IPS DF 4.7 (cell line): ENCODE results near the gene C5orf15.
A peak's percentile ranks its signal among the peaks of the same experiment; 100 is the strongest.

Experiments
- DNase-seq: peaks from one replicate; pipeline ENCODE4 v3.0.0-alpha.2; 2013; ENCODE audit warnings: low spot score; ENCODE audit errors: extremely low read depth

Gene C5orf15

DNA sequence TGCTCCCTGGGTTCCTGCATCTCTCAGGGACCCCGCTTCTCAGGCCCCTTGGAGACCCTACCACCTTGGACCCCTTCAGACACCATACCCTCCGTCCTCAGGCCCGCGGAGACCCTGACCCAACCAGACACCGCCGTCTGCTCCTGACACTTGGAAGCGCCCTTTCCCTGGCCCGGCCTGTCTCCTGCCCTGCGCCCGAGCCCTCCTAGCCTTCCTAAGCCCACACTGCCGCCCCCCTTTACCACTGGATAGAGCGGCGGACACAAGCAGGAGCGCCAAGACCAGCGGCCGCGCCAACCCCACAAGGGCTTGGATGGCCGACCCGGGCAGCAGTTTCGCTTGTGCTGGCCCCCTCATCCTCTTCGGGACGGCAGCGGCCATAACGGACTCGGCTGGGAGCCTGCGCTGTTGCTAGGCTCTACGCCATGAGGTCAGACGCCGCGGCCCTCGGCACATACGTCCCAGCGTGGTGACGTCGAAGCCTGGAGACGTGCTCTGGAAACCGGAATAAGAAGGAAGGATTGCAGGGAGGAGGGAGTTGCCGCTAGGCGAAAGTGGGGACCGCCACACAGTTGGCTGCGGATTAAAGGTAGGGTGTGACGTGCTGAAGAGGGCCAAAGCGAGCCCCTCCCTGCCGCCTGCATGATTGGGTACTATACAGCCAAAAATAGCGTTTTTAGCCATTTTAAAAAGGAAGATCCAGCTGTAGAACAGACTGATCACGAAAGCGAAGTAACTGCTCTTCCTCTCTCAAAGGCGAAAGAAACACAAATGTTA lies at the start of gene C5orf15:
Gene C5orf15 (minus strand): TSS at position 422 of the 777 bp plus-strand sequence. CDS start 41 bp downstream, at position 381.
- DNase-seq: peak; percentile 95

DNA sequence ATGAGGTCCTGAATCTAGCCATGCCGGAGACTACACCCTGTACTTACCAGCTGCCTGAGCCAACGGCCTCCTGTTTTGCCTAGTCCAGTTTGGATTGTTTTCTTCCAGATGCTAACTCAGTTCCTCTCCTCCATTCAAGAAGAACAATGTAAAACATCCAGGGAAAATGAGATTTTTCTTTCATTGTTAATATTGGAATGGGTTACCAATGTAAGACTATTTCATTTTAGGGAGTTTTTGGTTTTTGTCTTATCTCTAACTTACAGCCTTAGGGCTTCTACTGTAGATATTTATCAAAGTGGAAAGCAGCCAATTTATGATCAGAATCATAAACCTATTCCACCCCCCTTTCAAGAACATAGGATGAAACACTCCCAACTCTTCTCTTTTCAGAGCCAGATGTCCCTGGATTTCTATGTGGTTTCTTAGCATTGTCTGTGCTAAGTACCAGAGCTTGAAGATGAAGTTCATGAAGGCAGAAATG lies 39.9 kb upstream of the C5orf15 start:
- no peak for DNase-seq

DNA sequence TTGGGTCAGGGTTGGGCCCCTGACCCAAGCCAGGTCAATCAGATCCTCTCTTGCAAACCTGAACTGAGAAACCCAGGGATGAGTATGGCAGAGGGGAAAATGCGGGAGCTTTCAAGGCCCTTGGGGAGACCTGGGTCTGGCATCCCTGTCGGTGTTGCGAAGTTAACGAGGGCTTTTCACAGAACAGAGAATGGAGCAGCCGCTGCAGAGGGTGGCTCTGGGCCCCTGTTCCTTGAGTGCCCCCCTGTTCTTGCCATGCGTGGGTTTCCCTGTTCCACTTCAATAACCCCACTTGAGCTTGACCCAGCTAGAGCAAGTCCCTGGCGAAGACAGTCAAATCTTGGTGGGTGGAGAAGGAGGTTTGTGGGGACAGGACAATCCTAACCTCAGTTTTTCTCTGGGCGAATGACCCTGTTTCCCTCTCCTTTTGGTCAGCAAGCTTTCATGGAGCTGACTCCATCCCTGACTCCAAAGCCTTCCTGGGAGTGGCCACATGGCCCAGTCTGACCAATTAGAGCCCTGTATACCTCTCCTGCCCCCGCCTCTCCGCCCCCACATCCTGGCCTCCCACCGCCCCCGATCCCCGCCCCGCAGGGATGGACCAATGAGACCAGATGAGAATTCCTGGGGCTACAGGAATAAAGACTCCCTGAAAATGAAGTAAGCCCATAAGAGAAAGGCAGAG lies 39.3 kb upstream of the C5orf15 start:
- DNase-seq: no peak

DNA sequence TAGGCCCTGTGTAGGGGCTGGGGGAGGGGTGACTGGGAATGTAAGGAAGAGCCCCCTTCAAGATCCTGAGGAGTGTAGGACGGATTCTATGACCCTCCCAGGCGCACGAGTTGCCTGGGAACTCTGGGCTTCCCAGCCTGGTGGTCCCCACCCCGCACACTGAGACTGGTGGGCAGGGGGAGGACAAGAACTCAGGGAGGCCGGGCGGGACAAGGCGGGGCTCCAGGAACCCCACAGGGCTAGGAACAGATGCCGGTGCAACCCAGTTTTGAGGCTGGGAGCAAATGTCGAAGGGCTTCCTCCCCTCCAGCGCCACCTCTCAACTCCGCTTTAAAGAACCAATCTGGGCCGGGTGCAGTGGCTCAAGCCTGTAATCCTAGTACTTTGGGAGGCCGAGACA lies 37.7 kb upstream of the C5orf15 start:
- no peak for DNase-seq

DNA sequence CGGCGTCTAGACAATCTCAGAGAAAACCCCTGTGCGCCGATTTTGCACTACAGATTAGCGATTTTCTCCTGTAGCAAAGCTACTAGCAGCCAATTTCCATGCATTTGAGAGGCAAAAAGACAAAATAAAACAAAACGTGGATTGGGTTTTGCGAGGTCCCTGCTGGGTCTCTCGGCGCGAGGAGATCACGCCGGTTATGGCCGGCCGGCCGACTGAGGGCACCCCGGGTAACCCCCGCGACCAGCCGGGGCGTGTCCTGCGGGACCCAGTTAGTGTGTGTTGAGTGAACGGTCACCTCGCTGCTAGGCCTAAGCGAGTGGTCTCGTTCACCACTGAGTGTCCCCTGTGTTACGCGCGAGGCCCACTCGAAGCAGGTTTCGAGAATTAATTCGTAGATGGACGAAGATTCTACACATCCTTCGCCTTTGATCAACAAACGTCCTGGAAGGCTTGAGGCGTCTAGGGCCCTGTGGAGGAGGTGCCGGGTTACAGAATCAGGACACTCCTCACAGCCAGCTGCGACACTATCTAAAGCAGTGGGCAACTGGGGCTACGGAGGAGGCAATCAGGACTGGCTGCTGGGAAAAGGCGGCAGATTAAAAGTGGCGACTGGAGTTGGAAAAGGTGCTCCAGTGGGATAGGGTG lies 37.1 kb upstream of the C5orf15 start:
- DNase-seq: no peak

DNA sequence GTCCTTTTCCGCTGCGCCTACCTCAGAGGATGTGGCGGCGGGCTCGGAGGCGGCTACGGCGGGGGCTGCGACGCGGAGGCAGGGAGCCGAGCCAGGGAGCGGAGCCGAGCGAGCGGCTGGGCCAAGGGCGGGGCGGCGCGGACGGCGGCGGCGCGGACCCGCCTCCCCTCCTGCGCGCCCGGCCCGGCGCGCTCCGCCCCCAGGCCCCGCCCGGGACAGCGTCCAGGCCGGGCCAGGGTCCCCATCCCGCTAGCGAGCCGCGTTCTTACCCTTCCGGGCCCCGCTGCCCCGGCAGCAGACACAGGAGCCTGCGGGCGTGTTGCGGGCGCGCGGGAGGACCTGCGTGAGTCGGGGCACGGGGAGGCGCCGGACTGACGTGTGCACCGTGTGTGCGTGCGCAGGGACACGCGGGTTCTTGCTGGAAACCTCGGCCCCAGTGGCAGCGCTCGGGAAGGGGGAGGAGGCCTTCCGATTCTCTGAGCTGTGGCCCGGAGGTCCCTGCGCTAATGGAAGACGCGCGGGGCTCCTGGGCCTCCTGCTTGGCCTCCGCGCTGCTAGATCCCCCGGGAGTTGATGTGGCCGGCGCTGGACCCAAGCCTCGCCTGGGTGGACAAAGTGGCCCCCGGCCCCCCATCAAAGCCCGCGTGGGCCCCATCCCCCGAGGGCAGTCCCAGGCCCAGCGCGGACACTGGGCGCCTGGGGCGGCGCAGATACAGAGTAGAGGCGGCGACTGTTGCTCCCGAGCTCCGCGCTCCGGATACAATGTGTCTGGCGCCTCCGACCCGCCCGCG lies 36.4 kb upstream of the C5orf15 start, which contains the start of gene VDAC1:
Gene VDAC1 (minus strand): TSS at position 350 of the 791 bp plus-strand sequence. CDS start 11,963 bp downstream, outside the sequence.
- no peak for DNase-seq

DNA sequence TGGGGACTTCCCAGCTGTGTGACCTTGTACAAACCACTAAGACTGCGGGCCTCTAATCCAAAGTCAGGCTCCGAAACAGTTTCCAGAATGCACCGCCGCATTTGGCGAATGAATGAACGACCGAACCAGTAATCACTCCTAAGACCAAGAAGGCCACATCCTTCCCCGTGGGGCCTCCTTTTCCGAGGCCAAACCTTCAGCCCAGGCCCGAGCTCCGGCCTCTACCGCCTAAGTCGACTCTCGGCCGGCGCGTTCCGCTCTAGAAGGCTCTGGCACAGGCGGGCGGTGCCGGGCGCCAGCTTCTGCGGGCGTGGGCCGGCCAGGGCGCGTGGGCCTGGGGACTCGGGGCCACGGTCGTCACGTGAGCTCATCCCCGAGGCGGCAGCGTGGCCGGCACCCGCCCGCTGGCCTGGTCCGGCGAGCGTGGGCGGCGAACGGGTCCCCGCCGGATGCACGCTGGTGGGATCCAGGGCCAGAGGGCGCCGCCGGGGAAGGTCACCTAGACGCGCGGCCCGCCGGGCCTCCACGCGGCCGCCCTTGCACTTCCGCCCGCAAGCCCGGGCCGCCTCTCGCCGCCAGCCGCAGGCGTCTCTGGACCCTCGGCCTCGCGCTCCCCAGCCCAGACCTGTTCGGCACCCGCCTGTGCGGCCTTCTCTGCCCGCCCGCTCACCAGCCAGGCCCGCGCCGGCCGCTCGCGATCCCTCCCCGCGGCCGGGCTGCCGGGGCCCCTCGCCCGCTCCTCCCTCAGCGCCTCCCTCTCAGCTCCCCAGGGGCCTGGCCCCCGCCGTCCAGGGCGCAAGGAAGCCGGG lies 35.6 kb upstream of the C5orf15 start:
- DNase-seq: no peak

DNA sequence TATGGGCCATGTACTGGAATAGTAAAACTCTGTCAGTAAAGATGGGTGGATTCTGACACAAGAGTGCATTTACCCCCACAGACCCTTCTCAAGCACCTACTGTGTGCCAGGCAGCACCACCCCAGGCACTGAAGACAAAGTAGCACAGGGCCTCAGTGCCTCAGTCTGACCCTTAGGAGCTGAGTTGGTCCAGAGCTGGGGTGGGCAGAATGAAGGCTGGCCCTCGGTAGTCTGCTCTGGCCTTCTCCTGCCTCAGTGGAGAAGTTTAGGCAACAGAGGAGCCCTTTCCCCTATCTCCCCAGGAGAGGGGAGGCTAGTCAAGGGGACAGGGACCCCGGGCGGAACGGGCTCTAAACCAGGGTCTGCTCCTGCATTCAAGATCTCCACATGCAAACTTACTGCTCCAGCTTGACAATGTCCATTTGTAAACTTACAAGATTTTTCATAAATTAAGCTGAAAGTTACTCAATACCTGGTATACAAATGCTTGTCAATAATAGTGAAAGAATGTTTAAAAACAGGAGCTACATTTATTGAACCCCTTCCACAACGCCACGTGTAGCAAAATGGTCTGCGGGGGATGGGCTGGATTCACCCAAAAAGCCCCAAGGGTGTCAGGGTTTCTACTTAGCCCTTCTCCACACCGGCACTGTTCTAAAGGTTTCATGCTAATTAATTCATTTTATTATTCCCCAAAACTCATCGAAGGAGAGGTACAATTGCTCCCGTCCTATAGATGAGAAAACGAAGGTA lies 34.8 kb upstream of the C5orf15 start:
- no peak for DNase-seq

DNA sequence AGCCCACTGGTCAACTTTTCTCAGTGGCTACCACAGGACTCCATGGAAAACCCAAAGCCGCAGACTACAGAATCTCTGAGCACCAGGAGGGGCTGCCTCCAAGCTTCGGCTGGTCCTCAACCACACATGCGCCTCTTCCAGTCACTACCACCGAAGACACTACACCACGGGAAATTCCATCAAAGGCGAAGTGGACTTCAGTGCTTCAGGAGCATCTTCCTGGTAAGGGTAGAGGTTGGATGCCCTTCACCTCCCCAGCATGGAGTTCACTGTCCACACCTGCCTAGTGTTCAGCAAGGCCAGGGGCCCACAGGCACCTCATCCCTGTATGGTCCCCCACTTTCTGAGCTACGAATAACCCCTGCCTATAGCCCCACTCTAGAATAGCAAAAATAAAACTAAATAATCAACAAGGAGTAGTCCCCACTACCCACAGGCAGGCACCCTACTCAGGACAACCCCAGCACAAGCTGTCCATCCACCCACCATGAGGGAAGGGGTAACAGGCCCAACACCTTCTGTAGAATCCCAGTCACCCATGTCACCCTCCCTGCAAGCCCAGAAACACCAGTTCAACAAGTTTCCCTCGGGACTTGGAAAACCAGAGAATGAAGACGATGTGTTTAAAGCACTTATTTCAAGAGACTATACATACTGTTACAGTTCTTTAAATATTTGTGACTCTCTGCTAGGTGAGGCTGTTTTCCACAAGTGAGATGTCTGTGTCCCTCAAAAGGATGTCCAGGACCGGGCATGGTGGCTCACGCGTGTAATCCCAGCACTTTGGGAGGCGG lies 33.7 kb upstream of the C5orf15 start:
- DNase-seq: no peak

DNA sequence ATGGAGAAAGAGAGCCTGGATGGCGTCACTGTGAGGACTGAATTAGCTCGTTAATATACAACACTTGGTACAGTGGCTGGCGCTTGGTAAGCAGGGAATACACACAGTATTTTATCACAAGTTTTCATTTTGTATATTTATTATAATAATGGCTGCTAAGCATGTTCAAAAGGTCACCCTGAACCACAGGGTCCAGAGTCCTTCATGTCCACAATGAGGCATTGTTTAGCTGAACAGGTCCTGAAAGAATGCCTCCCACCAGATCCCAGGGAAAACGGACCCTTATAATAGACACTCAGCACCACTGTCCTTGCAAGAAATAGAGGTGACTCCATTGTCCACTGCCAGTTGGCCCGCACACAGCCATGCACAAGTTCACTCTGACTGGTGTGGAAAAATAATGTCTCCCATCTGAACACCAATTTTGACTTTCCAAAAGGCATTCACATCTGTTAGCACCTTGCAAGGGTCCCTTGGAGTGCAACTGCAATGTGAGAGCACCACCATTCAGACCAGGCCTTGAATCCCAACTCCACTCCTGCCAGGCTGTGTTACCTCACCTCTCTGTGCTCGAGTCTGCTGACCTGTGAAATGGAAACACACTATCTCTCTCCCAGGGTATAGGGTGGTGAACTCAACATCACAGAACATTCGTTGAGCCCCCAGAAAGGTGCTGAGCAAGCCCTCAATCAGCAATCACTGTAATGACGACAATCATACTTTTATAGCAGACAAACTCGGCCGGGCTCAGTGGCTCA lies 32.5 kb upstream of the C5orf15 start:
- no peak for DNase-seq

DNA sequence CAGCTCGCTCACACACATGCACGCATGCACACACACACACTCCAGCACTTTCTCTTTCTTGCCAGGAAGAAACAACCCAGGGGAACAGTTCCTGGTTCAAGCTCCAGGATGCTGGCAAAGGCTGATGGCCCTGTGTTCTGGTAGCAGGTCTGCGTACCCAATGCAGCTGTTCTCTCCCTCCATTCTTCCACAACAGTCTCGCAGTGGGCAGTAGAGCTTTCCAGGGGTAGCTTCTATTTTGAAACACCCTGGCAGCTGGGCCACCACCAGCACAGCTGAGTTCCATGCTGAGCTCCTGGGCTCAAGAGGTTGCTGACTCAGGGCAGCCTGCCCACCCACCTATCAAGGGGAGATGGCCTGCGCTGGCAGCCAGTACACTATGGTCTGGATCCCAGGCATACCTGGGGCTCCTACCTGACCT lies 31.7 kb upstream of the C5orf15 start:
- DNase-seq: no peak

DNA sequence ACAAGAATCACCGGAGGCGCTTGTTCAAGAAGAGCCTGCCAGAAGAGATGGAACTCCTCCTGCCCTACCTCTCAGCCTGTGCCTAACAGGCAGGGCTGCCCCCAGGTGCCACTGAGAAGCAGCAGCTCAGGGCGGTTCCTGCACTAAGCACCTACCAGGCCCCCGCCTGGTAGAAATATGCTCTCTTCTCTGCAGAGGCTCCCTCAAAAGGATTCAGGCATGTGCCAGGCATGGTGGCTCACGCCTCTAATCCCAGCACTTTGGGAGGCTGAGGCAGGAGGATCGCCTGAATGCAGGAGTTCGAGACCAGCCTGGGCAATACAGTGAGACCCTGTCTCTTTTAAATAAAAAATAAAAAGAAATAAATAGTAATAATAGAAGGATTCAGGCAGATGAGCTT lies 30.4 kb upstream of the C5orf15 start:
- DNase-seq: no peak

DNA sequence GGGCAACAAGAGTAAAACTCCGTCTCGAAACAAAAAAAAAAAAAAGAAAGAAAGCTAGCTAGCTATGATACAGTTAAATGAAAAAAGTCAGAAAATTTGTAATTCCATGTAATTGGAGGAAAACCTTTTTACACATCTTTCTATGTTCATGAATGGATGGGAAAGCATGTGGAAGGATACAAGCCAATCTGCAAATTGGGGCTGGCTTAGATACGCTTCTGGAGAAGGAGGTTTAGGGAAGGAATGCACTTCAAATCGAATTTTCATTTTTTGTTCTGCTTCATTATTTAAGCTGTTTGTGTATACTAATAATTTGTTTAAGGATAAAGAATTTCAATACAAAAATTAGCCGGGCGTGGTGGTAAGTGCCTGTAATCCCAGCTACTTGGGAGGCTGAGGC lies 29.6 kb upstream of the C5orf15 start:
- no peak for DNase-seq

DNA sequence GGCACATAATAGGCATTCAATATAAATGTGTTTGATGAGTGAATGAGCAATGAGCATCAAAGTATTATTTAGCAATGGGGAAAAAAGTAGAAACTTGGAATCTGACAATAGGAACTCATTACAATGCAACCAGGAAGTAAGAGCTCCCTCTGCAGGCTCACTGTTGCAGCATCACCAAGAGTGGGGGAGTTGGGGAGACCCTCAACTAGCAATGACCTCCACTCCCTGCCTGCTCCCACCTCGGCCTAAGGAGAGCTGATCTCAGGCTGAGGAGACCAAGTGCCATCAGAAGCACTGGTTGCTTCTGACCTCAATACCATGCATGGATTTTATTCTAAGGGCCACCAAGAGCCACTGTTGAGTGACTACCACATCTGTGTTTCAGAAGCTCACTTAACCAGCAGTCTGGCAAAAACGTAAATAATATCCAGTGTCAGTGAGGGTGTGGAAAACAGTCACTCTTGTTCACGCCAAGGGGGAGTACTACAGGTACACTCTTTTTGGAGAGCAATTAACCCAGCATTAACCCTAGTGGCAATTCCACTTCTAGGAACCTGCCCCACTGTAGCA lies 28.3 kb upstream of the C5orf15 start:
- no peak for DNase-seq

DNA sequence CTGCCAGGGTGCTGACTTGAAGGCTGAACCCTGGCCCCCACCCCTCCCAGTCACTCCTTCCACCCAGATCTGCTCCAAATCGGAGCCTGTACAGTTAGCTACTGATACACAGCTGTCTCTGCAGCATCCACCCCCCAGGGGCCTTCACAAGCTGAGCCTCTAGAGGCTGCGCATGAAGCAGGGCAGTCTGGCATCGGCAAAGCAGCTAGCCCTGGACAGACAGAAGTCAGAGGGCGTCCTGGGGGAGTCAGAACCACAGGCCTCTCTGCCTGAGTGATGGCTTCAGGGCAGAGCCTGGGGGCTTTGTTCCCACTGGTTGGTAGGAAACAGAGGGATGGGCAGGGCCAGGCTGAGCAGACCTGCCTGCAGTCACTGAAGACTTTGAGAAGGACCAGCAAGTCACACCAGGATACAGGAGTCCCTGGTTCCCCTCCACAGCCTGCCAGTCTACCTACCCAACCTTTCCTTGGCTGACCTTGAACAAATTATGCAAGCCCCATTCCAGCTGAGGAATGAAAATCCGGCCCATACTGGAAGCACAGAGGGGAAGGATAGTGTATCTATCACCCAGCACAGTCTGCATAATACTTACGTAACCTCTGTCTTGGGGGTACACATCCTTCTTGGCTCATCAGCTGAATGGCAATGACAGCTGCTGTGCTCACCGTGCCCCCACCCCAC lies 27.6 kb upstream of the C5orf15 start:
- DNase-seq: no peak

DNA sequence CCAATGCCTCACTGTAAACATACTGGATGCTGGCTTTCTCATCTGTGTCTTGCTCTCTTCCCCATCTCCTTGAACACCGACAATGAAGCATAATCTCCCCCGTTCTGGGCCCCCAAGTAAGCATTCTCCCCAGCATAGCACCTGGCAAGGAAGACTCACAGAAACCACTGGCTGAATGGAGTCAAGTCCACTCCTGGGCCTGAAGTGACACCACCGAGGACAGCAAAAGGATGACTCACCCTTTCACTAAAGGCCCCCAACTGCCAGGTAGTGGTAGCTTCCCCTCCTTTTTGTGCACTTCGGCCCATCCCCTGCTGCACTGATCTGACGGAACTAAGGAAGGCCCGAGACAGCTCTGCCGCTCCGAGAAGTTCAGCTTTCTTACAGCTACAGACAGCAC lies 26.9 kb upstream of the C5orf15 start:
- no peak for DNase-seq

DNA sequence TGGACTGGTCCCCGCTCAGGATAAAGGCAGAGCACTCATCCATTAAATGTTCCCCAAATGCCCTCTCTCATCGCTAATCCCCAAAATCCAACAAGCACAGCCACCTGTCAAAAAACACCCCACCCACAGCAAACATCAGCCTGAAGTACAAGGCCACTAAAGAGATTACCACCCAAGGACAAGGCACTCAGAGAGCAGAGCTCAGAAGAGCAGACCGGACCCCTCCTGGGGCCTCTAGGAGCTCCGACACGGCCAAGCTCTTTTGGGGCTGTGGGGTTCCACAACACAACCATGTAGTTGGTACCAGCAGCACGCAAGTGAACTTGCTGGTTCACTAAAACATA lies 26.5 kb upstream of the C5orf15 start:
- no peak for DNase-seq
